AG10803 (cell line): ENCODE data around the gene SETBP1.

Source experiments
- DNase-seq: peaks from one replicate; pipeline ENCODE4 v3.0.0; 2010; ENCODE audit warnings: low read depth
- H3K4me3 ChIP-seq: 2 replicates; pipeline ENCODE4 v1.5.1; 2011; ENCODE audit warnings: mild to moderate bottlenecking, low read length, control low read depth
- CTCF ChIP-seq: conservative IDR thresholded peaks from 2 replicates; pipeline ENCODE4 v1.5.1; 2011; ENCODE audit warnings: mild to moderate bottlenecking, low read length, control low read depth, inconsistent platforms

SETBP1 gene

GRCh38 chr18:44731530-44732237 is 51.0 kb downstream of the SETBP1 start:
- H3K4me3 ChIP-seq = no peak overlapping the region
- DNase-seq = peak; percentile 38
- TF ChIP-seq CTCF = no peak

- TF ChIP-seq CTCF = no peak
- H3K4me3 ChIP-seq = no peak overlapping the region
- DNase-seq = no peak
Observed at GRCh38 chr18:44732238-44732563, 51.5 kb downstream of the SETBP1 start.

GRCh38 chr18:44732599-44732998 is 51.9 kb downstream of the SETBP1 start:
- TF ChIP-seq CTCF = no peak
- DNase-seq = no peak

GRCh38 chr18:44733069-44733753 is 52.5 kb downstream of the SETBP1 start:
- no peak overlapping the region for H3K4me3 ChIP-seq
- TF ChIP-seq CTCF = no peak
- peak; percentile 92 for DNase-seq

More at GRCh38 chr18:44732599-44732998, 51.9 kb downstream of the SETBP1 start:
- H3K4me3 ChIP-seq = no peak overlapping the region

- TF ChIP-seq CTCF = no peak
- no peak for DNase-seq
- no peak overlapping the region for H3K4me3 ChIP-seq
Observed at GRCh38 chr18:44733754-44734465, 53.2 kb downstream of the SETBP1 start.

GRCh38 chr18:44735096-44735495 is 54.4 kb downstream of the SETBP1 start:
- TF ChIP-seq CTCF = no peak
- DNase-seq = no peak
- no peak overlapping the region for H3K4me3 ChIP-seq
